ENCODE results near the gene CEP164. TPM values are rescaled to one million over a fixed set of nuclear protein-coding genes. Genes with fewer than 3 reads are reported as not detected.

Gene CEP164
- total RNA-seq, 2 experiments from 2014 or later: 33.0 to 36.7 TPM

- peaks cover 42% of the 10 kb centered on the region for H3K4me1 ChIP-seq (ENCODE audit: insufficient read depth, low read length)
Observed at GRCh38 chr11:117279711-117280376, 47.8 kb upstream of the CEP164 start.

GRCh38 chr11:117281159-117281558, 46.5 kb upstream of the CEP164 start:
- ChIA-PET CTCF (no interaction called here), POLR2A (interaction anchor here (0.6 to 1.9 kb wide), 2 partner anchors 47 to 49 kb away, joined by 3 to 7 read pairs; partner anchors contain the start of genes CEP164 and PCSK7)
- ATAC-seq (ENCODE audit: poor library complexity): no peak
- Histone ChIP-seq H3K9me3 (ENCODE audit: control insufficient read depth in 1 of 2, insufficient read depth in 1 of 2, low read length in 2 of 2) (no peaks in the 10 kb centered on the region), H3K27ac (ENCODE audit: low read depth in 1 of 2, low read length in 2 of 2) (no peak overlapping the region), H3K27me3 (ENCODE audit: control insufficient read depth in 1 of 2, insufficient read depth in 2 of 2, low read length in 2 of 2) (no peaks in the 10 kb centered on the region), H3K4me1 (ENCODE audit: insufficient read depth, low read length) (peaks cover 40% of the 10 kb centered on the region), H3K36me3 (ENCODE audit: insufficient read depth, low read length) (peaks cover 46% of the 10 kb centered on the region), H3K4me3 (ENCODE audit: low read length) (peak overlapping the region; percentile 50)
- no peak for DNase-seq
- TF ChIP-seq CTCF (IDR thresholded peaks at IDR 0.05): no peak
- Mint-ChIP-seq H3K4me1 (ENCODE audit: low read depth) (peaks cover 32% of the 10 kb centered on the region), H3K27me3 (no peaks in the 10 kb centered on the region), H3K27ac (peak overlapping the region; percentile 78), H3K9me3 (no peaks in the 10 kb centered on the region), H3K4me3 (peak overlapping the region; percentile 83), H3K36me3 (ENCODE audit: low read depth) (peaks cover 72% of the 10 kb centered on the region)
- intact Hi-C loops (cut with DNase I, micrococcal nuclease): no loop called here

More at GRCh38 chr11:117279711-117280376, 47.8 kb upstream of the CEP164 start:
- intact Hi-C loops (cut with DNase I, micrococcal nuclease): no loop called here
- no peaks in the 10 kb centered on the region for H3K9me3 ChIP-seq (ENCODE audit: control insufficient read depth in 1 of 2, insufficient read depth in 1 of 2, low read length in 2 of 2)
- peaks cover 33% of the 10 kb centered on the region for H3K36me3 ChIP-seq (ENCODE audit: insufficient read depth, low read length)
- Mint-ChIP-seq H3K27me3 (no peaks in the 10 kb centered on the region), H3K4me3 (peak overlapping the region; percentile 83), H3K36me3 (ENCODE audit: low read depth) (peaks cover 71% of the 10 kb centered on the region), H3K27ac (peak overlapping the region; percentile 78), H3K4me1 (ENCODE audit: low read depth) (peaks cover 44% of the 10 kb centered on the region), H3K9me3 (peaks cover 2% of the 10 kb centered on the region)
- H3K27ac ChIP-seq (ENCODE audit: low read depth in 1 of 2, low read length in 2 of 2): peak overlapping the region in 1 of 2 donors; percentile 70
- TF ChIP-seq CTCF (IDR thresholded peaks at IDR 0.05): no peak
- DNase-seq (peak in 3 of 14 experiments; percentile 22 to 57 (median 26)), ATAC-seq (ENCODE audit: poor library complexity) (peak; percentile 57)
- H3K4me3 ChIP-seq (ENCODE audit: low read length): peak overlapping the region; percentile 50
- H3K27me3 ChIP-seq (ENCODE audit: control insufficient read depth in 1 of 2, insufficient read depth in 2 of 2, low read length in 2 of 2): no peaks in the 10 kb centered on the region
- ChIA-PET CTCF (no interaction called here), POLR2A (interaction anchor here (0.6 to 1.9 kb wide), 4 partner anchors 48 to 136 kb away, joined by 3 to 7 read pairs (median 4); partner anchors contain the start of genes CEP164, PAFAH1B2 and PCSK7)

GRCh38 chr11:117281869-117282268, 45.8 kb upstream of the CEP164 start:
- Histone ChIP-seq H3K9me3 (ENCODE audit: control insufficient read depth in 1 of 2, insufficient read depth in 1 of 2, low read length in 2 of 2) (no peaks in the 10 kb centered on the region), H3K27ac (ENCODE audit: low read depth in 1 of 2, low read length in 2 of 2) (no peak overlapping the region)
- H3K4me1 Mint-ChIP-seq (ENCODE audit: low read depth): peaks cover 32% of the 10 kb centered on the region

More at GRCh38 chr11:117281869-117282268, 45.8 kb upstream of the CEP164 start:
- Histone ChIP-seq H3K27me3 (ENCODE audit: control insufficient read depth in 1 of 2, insufficient read depth in 2 of 2, low read length in 2 of 2) (no peaks in the 10 kb centered on the region), H3K36me3 (ENCODE audit: insufficient read depth, low read length) (peaks cover 53% of the 10 kb centered on the region), H3K4me3 (ENCODE audit: low read length) (no peak overlapping the region), H3K4me1 (ENCODE audit: insufficient read depth, low read length) (peaks cover 39% of the 10 kb centered on the region)
- Mint-ChIP-seq H3K4me3 (peak overlapping the region; percentile 46), H3K36me3 (ENCODE audit: low read depth) (peaks cover 79% of the 10 kb centered on the region), H3K27ac (peak overlapping the region; percentile 78), H3K9me3 (no peaks in the 10 kb centered on the region), H3K27me3 (no peaks in the 10 kb centered on the region)
- POLR2A ChIA-PET: no interaction called here
- intact Hi-C loops (cut with DNase I, micrococcal nuclease): no loop called here
- ATAC-seq (ENCODE audit: poor library complexity): no peak
- no peak for TF ChIP-seq CTCF (IDR thresholded peaks at IDR 0.05)
- DNase-seq: no peak
- CTCF ChIA-PET: no interaction called here
